Omental fat pad (tissue), 4 donors: ENCODE results near the gene VGLL3. TPM values are rescaled to one million over a fixed set of nuclear protein-coding genes. Genes with fewer than 3 reads are reported as not detected.

Experiments
- ATAC-seq: fragments of 150-250 bp; one replicate; pipeline ENCODE4 v1.9.1; 2016; ENCODE audit warnings: mild to moderate bottlenecking, moderate library complexity; ENCODE audit not compliant: low FRiP score
- DNase-seq: peaks from one replicate; pipeline ENCODE4 v3.0.0-alpha.2; 2019; ENCODE audit warnings: low spot score
- CTCF ChIP-seq, 3 donors: fragments of 450-650 bp; IDR thresholded peaks; one replicate each; pipeline ENCODE4 v1.5.1; 2016 to 2017; ENCODE audit warnings: antibody characterized with exemption in 3 of 3, mild to moderate bottlenecking in 3 of 3, moderate library complexity in 2 of 3
- total RNA-seq, 4 donors: library from RNA; depleted of rRNA; stranded (reverse); fragments of >200 nt; gene quantifications; one replicate each; pipeline ENCODE4 v1.1.0, GENCODE V29; 2016

Gene VGLL3
- total RNA-seq, 4 donors from 2014 or later, result 36.9 to 99.6 (median 70.9) TPM

DNA sequence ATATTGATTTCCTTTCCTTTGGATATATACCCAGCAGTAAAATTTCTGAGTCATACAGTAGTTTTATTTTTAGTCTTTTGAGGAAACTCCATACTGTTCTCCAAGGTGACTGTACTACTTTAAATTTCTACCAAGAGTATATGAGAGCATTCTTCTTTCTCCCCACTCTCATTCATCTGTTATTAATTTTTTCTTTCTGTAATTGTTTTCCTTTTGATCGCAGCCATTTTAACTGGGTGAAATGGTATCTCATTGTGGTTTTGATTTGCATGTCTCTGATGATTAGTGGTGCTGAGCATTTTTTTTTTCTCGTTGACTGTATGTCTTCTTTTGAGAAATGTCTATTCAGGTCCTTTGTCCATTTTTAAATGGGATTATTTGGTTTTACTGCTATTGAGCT, 18.3 kb upstream of the VGLL3 start:
- ATAC-seq (no peak), DNase-seq (no peak)
- no peak for TF ChIP-seq CTCF (IDR thresholded peaks at IDR 0.05)

DNA sequence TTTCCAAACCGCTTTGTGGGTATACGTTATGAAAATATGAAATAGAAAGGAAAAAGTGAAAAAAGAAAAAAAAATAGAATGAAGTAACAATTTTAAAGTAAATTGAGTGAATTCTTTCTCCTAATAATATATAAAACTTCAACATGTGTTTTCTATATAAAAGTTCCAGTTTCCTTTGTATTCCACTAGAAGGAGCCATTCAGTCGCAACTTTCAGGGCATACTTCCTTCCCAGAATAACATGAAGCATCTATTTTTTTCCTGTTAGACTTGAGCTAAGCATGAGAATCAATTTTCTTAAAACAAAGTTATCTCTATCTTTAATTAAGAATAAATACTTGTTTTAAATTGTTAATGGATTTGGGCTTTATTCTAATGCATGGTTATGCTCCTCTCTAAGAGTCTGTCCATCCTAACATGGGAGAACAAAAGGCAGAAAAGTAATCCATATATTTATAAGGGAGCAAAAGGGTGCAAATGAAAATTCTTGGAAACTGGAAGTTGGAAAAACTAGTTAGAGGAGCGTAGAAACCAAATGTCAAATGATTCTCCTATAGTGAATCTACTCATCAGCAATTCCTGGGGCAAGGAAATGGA, 16.0 kb upstream of the VGLL3 start:
- TF ChIP-seq CTCF (IDR thresholded peaks at IDR 0.05), result no peak
- ATAC-seq (no peak), DNase-seq (no peak)

GRCh38 chr3:87004883-87005282, 13.9 kb upstream of the VGLL3 start:
- no peak for TF ChIP-seq CTCF (IDR thresholded peaks at IDR 0.05)
- ATAC-seq, result no peak
- DNase-seq, result no peak

DNA sequence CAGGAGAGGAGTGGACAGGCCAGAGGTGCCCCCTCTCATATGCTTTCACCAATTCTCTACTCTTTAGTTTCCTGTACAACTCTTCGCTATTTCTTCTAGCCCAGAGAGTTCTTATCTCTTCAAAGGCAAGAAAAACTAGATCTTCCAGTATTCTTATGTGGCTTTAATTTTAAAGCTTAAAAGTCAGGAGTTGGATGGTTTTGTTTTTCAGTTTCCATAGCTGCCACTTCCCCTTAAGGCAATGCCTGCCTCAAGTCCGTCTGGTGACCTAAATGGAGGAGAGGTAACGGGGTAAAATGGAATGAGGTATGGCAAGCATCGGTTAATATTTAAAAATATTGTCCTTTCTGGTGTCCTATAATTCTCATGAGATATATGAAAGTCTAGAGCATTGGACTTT, 11.4 kb upstream of the VGLL3 start:
- TF ChIP-seq CTCF (IDR thresholded peaks at IDR 0.05), result no peak
- no peak for ATAC-seq
- no peak for DNase-seq

DNA sequence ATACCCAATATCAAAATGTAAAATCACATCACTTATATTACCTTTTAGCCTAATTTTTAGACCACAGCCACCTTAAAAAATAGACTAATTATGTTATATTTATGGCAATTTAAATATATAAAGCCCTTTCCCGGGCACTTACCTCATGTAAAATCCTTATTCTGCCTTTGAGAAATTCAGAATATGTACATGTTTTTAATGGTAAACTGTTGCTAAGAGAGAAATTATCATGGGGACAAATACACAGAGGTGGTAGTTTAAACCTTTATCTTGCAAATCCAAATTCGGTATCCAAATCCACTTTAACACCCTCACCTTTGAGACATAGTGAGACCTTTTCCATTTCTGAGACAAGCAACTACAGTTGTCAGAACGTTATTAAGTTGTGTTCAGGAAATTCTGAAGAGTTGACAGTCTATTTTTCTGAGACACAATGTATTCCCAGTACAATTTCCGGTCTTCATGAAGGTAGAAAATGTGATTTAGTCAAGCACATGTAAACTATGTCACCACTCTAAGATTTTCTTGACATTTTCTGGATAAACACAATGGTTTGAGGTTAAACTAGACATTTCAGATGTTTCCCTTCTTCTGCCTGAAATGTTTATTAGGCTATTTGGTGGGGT, 10.6 kb upstream of the VGLL3 start:
- DNase-seq, result no peak
- TF ChIP-seq CTCF (IDR thresholded peaks at IDR 0.05), result no peak
- no peak for ATAC-seq

GRCh38 chr3:87000940-87001339, 10.0 kb upstream of the VGLL3 start:
- TF ChIP-seq CTCF (IDR thresholded peaks at IDR 0.05), result no peak
- ATAC-seq, result no peak
- no peak for DNase-seq

DNA sequence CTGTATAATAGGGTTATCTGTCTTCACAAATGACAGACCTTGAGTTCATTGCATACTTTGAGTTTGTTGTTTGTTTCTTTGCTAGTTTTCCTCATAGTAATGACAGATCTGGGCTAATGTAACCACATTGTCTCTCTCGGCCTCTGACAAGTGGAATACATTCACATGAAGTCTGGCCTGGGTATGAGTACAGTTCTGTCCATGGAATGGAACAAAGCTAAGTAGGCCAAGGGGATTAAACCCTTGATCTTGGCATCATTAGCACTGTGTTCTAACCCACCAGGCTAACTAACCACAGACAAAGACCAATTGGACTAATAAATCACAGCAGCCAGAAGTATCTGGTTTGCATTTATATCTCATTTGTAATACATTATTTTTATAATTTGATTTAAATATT, 7.6 kb upstream of the VGLL3 start:
- no peak for DNase-seq
- ATAC-seq, result no peak
- TF ChIP-seq CTCF (IDR thresholded peaks at IDR 0.05), result no peak
